Brain microvascular endothelial cell (primary cell): ENCODE results near the gene PEX11B.
A peak's percentile ranks its signal among the peaks of the same experiment; 100 is the strongest.

ENCODE experiments used
- DNase-seq: peaks from one replicate; pipeline ENCODE4 v3.0.0-alpha.2; 2020
- H3K27ac ChIP-seq: fragments of 250-450 bp; sonication (Bioruptor Pico); 2 replicates; pipeline ENCODE4 v1.5.1; 2020; ENCODE audit warnings: mild to moderate bottlenecking, moderate library complexity
- H3K27me3 ChIP-seq: fragments of 250-450 bp; sonication (Bioruptor Pico); replicated peaks from 2 replicates; pipeline ENCODE4 v1.5.1; 2020; ENCODE audit warnings: mild to moderate bottlenecking
- H3K36me3 ChIP-seq: fragments of 250-450 bp; sonication (Bioruptor Pico); replicated peaks from 2 replicates; pipeline ENCODE4 v1.5.1; 2020; ENCODE audit warnings: mild to moderate bottlenecking
- H3K4me3 ChIP-seq: 2 replicates; pipeline ENCODE4 v1.5.1; 2011; ENCODE audit warnings: low read depth, mild to moderate bottlenecking, control low read depth, low read length, moderate library complexity
- CTCF ChIP-seq: IDR thresholded peaks from 2 replicates; pipeline ENCODE4 v1.5.1; 2011; ENCODE audit warnings: low read depth, mild to moderate bottlenecking, moderate library complexity, low read length, control low read depth, inconsistent platforms; ENCODE audit errors: missing control alignments
- in situ Hi-C: cut with HindIII; loops from 2 replicates; pipeline ENCODE4 v1.10.0; 2017; ENCODE audit warnings: low sequenced_read_pairs, low pct_ligation_motif_present

The PEX11B gene

GRCh38 chr1:145906954-145907753, 11.4 kb downstream of the PEX11B start:
- H3K4me3 ChIP-seq = no peak overlapping the region
- H3K27me3 ChIP-seq = no peaks in the 10 kb centered on the region
- peaks cover 10% of the 10 kb centered on the region for H3K36me3 ChIP-seq
- peak; percentile 1 for TF ChIP-seq CTCF
- no peak for DNase-seq
- in situ Hi-C loops = no loop called here
- no peak overlapping the region for H3K27ac ChIP-seq

- TF ChIP-seq CTCF = peak; percentile 31
- H3K27ac ChIP-seq = no peak overlapping the region
- no peak overlapping the region for H3K4me3 ChIP-seq
- no peak for DNase-seq
- no peaks in the 10 kb centered on the region for H3K27me3 ChIP-seq
- in situ Hi-C loops = no loop called here
- H3K36me3 ChIP-seq = peaks cover 6% of the 10 kb centered on the region
Observed at GRCh38 chr1:145901312-145902021, 17.1 kb downstream of the PEX11B start.

DNA sequence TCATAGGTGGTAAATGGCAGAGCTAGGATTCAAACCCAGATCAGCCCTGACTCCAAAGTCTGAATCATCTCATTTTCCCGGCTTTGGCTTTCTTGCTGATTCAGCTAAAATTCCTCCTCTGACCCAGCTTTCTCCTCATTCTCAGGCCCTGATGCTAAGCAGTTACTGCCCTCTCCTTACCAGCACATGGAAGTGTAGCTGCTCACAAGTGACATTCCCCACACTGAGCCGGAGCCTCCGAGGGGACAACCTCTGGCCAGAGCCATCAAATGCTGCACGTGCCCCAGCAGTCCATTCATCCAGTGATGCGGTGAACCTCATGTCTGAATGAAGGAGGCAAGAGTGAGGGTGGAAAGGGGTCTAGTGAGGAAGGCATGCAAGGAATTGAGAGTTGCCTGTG, 19.8 kb downstream of the PEX11B start:
- Histone ChIP-seq H3K4me3 (no peak overlapping the region), H3K36me3 (peaks cover 6% of the 10 kb centered on the region), H3K27me3 (no peaks in the 10 kb centered on the region), H3K27ac (no peak overlapping the region)
- in situ Hi-C loops = no loop called here
- no peak for TF ChIP-seq CTCF
- DNase-seq = no peak

GRCh38 chr1:145897969-145898368, 20.5 kb downstream of the PEX11B start:
- H3K36me3 ChIP-seq = peaks cover 6% of the 10 kb centered on the region
- no peak for TF ChIP-seq CTCF
- H3K27me3 ChIP-seq = no peaks in the 10 kb centered on the region
- H3K4me3 ChIP-seq = no peak overlapping the region
- in situ Hi-C loops = no loop called here
- no peak for DNase-seq
- H3K27ac ChIP-seq = no peak overlapping the region

DNA sequence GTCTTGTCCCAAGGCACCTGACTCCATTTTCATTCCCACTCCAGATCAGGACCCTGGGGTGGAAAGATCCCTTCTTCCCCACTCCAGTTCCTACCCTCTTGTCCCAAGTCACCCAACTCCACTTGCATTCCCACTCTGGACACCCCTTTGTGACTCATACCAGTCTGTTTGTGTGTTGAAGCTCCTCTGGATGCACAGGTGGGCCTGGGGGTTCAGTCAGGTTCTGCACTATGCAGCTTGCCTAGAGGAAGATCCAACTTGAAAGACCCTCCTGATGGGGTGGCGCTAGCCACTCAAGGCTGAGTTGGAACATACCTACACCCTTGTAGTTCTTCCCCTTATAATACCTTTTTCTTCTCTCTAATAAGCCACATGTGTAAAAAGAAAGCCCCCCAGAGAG, 23.0 kb downstream of the PEX11B start:
- H3K36me3 ChIP-seq = no peaks in the 10 kb centered on the region
- no peaks in the 10 kb centered on the region for H3K27me3 ChIP-seq
- in situ Hi-C loops = no loop called here
- no peak for TF ChIP-seq CTCF
- no peak overlapping the region for H3K27ac ChIP-seq
- H3K4me3 ChIP-seq = no peak overlapping the region
- no peak for DNase-seq
